ENCODE data around the gene SBK3. TPM values are rescaled to one million over a fixed set of nuclear protein-coding genes. Genes with fewer than 3 reads are reported as not detected.

Gene SBK3
- total RNA-seq, 1 donor from 2014 or later = not detected

- H3K4me1 ChIP-seq = peaks cover 6% of the 10 kb centered on the region
- intact Hi-C loops (cut with DNase I) = no loop called here
Measured at GRCh38 chr19:55528030-55528803, 17.1 kb downstream of the SBK3 start.

DNA sequence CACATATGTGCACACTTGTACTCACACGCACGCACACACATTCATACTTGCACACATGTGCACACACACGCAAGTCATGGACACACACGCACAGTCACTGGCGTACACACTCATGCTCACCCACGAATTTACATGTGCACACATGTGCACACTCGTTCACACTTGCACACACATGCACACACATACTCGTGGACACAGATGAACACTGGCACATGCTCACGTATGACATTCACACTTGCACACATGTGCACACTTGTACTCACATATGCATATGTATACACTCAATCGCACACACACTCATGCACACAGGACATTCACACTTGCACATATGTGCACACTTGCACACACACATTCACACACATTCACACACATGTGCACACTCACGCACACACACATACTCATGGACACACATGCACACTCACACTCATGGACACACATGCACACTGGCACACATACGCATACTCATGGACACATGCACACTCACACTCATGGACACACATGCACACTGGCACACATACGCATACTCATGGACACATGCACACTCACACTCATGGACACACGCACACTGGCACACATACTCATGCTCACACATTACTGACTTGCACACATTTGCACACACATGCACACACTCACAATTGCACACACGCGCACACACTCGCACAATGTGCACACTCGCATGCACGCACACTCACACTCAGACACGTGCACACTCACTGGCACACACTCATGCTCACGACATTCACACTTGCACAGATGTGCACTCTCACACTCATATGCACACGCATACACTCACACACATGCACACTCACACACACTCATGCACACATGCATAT is 17.9 kb downstream of the SBK3 start:
- no peaks in the 10 kb centered on the region for H3K9me3 ChIP-seq
- H3K4me1 ChIP-seq = peaks cover 6% of the 10 kb centered on the region
- intact Hi-C loops (cut with DNase I) = no loop called here
- H3K4me3 ChIP-seq = no peak overlapping the region
- no peak for DNase-seq (ENCODE audit: extremely low spot score in 2 of 2)
- no peaks in the 10 kb centered on the region for H3K27me3 ChIP-seq
- H3K36me3 ChIP-seq = no peaks in the 10 kb centered on the region
- TF ChIP-seq CTCF (IDR thresholded peaks at IDR 0.05) = no peak
- TF ChIP-seq POLR2A (IDR thresholded peaks at IDR 0.05) = no peak
- TF ChIP-seq POLR2AphosphoS5 (IDR thresholded peaks at IDR 0.05; ENCODE audit: insufficient read depth in 1 of 2, low read depth in 1 of 2) = no peak
- no peak overlapping the region for H3K27ac ChIP-seq

More at GRCh38 chr19:55528030-55528803, 17.1 kb downstream of the SBK3 start:
- Histone ChIP-seq H3K27ac (no peak overlapping the region), H3K36me3 (no peaks in the 10 kb centered on the region), H3K27me3 (no peaks in the 10 kb centered on the region), H3K4me3 (no peak overlapping the region), H3K9me3 (no peaks in the 10 kb centered on the region)
- no peak for TF ChIP-seq CTCF (IDR thresholded peaks at IDR 0.05)
- TF ChIP-seq POLR2A (IDR thresholded peaks at IDR 0.05) = no peak
- TF ChIP-seq POLR2AphosphoS5 (IDR thresholded peaks at IDR 0.05; ENCODE audit: insufficient read depth in 1 of 2, low read depth in 1 of 2) = no peak
- DNase-seq (ENCODE audit: extremely low spot score in 2 of 2) = no peak

DNA sequence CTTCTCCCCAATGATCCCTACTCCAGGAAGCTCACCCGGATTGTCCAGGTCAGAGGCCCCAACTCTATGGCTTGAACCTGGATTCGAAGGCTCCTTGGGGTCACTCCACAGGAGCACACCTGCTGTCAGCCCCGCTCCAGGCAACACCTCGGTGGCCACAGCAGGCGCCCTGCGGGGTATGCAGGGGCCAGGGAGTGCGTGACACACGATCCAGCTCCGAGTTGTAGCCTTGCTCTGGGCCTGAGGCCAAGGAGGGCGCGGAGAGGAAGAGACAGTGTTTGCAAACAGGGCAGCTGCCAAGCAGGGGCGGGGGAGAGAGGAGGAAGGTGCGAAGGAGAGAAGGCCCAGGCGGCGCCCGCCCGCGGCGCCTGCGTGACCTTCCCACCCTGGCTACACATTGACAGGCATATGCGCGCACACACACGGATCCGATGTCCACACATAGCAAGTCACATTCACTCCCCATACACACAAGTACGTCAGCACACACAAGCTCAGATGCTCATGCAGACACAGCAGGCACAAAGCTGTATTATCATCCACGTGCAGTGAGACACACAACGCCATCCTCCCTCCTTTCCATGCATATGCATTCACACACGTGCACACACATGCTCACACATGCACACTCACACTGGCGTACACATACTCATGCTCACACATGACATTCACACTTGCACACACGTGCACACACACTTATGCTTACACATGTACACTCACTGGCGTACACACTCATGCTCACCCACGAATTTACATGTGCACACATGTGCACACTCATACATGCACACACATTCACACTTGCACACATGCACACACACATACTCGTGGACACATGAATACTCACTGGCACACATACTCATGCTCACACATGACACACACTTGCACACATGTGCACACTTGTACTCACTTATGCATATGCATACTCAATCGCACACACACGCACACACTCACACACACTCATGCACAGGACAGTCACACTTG is 18.8 kb downstream of the SBK3 start:
- H3K27me3 ChIP-seq = no peaks in the 10 kb centered on the region
- intact Hi-C loops (cut with DNase I) = no loop called here
- H3K9me3 ChIP-seq = no peaks in the 10 kb centered on the region
- H3K36me3 ChIP-seq = no peaks in the 10 kb centered on the region
- TF ChIP-seq POLR2AphosphoS5 (IDR thresholded peaks at IDR 0.05; ENCODE audit: insufficient read depth in 1 of 2, low read depth in 1 of 2) (no peak), CTCF (IDR thresholded peaks at IDR 0.05) (no peak), POLR2A (IDR thresholded peaks at IDR 0.05) (no peak)
- no peak for DNase-seq (ENCODE audit: extremely low spot score in 2 of 2)
- H3K27ac ChIP-seq = no peak overlapping the region
- peaks cover 11% of the 10 kb centered on the region for H3K4me1 ChIP-seq
- H3K4me3 ChIP-seq = no peak overlapping the region

DNA sequence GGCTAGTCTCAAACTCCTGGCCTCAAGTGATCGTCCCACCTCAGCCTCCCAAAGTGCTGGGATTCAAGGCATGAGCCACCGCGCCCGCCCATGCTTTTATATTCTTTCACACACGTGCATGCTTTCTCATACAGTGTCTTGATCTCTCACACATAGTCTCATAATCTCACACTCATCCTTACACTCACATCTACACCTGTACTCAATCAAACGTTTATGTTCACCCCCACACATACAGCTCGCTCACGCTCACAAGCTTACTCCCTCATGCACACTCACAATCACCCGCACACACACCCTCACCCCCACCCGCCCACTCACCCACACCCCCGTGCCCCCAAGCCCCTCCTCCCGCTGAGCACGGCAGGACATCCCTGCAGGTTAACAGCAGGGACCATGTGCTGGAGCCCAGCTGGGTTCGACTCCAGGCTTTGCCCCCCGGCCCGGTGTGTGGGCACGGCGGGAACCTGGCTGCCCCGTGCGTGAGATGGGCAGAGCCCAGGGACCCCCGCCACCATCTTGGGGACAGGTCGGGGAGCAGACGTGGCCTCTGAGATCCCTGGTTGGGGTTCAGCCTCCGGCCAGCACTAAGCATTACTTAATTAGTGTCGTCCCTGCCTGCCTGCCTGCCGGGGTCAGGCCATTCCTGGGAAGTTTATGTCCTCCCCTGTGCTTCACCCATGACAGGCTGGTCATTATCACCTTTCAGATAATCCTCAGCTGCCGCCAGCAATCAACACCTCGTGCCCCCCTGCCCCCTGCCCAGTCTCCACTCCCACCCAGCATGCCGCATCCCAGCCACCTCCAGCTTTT is 19.8 kb downstream of the SBK3 start:
- Histone ChIP-seq H3K27me3 (no peaks in the 10 kb centered on the region), H3K36me3 (no peaks in the 10 kb centered on the region), H3K4me3 (no peak overlapping the region), H3K4me1 (peaks cover 17% of the 10 kb centered on the region), H3K27ac (no peak overlapping the region), H3K9me3 (no peaks in the 10 kb centered on the region)
- DNase-seq (ENCODE audit: extremely low spot score in 2 of 2) = no peak
- intact Hi-C loops (cut with DNase I) = no loop called here
- TF ChIP-seq CTCF (IDR thresholded peaks at IDR 0.05) = no peak
- TF ChIP-seq POLR2AphosphoS5 (IDR thresholded peaks at IDR 0.05; ENCODE audit: insufficient read depth in 1 of 2, low read depth in 1 of 2) = no peak
- no peak for TF ChIP-seq POLR2A (IDR thresholded peaks at IDR 0.05)
